CD4-positive, alpha-beta T cell treated with Interleukin-6 at 100 ng/mL for 8 hours (primary cell): ENCODE data around the gene ADGRG4.
"Not testable (repeated sequence)": the region's sequence is repeated elsewhere in the genome, so short reads cannot be mapped to it uniquely, and the experiment has no call there.

ENCODE experiments used
- DNase-seq: peaks from one replicate; pipeline ENCODE4 v3.0.0-alpha.2; 2020; ENCODE audit warnings: mixed read lengths, low spot score

Gene ADGRG4, protein sequence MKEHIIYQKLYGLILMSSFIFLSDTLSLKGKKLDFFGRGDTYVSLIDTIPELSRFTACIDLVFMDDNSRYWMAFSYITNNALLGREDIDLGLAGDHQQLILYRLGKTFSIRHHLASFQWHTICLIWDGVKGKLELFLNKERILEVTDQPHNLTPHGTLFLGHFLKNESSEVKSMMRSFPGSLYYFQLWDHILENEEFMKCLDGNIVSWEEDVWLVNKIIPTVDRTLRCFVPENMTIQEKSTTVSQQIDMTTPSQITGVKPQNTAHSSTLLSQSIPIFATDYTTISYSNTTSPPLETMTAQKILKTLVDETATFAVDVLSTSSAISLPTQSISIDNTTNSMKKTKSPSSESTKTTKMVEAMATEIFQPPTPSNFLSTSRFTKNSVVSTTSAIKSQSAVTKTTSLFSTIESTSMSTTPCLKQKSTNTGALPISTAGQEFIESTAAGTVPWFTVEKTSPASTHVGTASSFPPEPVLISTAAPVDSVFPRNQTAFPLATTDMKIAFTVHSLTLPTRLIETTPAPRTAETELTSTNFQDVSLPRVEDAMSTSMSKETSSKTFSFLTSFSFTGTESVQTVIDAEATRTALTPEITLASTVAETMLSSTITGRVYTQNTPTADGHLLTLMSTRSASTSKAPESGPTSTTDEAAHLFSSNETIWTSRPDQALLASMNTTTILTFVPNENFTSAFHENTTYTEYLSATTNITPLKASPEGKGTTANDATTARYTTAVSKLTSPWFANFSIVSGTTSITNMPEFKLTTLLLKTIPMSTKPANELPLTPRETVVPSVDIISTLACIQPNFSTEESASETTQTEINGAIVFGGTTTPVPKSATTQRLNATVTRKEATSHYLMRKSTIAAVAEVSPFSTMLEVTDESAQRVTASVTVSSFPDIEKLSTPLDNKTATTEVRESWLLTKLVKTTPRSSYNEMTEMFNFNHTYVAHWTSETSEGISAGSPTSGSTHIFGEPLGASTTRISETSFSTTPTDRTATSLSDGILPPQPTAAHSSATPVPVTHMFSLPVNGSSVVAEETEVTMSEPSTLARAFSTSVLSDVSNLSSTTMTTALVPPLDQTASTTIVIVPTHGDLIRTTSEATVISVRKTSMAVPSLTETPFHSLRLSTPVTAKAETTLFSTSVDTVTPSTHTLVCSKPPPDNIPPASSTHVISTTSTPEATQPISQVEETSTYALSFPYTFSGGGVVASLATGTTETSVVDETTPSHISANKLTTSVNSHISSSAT (N-terminal part only)

DNA sequence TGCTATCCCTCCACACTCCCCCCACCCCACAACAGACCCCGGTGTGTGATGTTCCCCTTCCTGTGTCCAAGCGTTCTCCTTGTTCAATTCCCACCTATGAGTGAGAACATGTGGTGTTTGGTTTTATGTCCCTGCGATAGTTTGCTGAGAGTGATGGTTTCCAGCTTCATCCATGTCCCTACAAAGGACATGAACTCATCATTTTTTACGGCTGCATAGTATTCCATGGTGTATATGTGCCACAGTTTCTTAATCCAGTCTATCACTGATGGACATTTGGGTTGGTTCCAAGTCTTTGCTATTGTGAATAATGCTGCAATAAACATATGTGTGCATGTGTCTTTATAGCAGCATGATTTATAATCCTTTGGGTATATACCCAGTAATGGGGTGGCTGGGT, at the start of gene ADGRG4:
Gene ADGRG4 (plus strand): TSS at position 243 of the 400 bp plus-strand sequence. CDS start 7,815 bp downstream, outside the sequence.
- DNase-seq = not testable (repeated sequence)

DNA sequence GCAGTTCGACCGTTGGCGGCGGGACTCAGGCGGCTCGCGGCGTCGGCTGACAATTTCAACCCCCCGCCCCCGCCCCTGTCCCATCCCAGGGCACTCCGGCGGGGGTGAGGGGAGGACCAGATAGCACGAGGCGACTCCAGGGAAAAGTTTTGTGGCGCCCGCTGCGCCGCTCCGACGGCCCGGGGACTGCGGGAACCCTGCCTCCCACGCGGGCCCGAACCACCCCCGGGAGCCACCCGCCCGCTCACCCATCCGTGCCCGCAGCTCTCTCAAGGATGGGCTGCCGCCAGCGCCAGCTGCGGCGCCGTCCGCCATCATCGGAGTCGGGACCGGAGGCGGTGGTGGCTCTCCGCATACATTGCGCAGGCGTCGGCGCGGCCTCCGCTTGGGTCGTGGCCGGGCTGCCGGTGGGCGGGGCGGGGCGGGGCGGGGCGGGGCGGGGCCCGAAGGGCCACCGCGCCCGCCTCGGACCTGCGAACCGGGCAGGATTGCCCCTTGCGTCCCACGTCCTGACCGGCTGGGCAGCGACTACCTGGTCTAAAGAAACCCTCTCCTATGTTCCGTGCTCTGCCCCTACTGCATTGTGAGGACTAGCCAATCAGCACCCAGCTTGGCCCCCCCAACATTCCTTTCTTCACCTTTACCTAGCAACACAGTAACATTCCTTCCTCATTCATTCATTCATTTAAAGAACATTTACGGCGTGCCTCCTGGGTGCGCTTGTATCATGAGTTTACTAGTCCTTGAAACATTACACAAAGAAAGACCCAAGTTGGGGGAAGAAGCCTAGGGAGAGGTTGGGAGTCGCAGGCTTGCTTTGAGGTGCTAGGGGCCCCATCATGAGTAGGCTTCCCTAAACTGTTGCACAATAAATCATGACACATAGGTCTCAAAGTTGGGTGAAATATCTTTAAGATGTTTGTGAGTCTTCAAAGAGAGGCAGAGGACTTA, 49.4 kb upstream of the ADGRG4 start, which contains the start of gene MAP7D3:
Gene MAP7D3 (minus strand): TSS at position 360 of the 951 bp plus-strand sequence. CDS start 42 bp downstream, at position 318.
- peak; percentile 62 for DNase-seq

DNA sequence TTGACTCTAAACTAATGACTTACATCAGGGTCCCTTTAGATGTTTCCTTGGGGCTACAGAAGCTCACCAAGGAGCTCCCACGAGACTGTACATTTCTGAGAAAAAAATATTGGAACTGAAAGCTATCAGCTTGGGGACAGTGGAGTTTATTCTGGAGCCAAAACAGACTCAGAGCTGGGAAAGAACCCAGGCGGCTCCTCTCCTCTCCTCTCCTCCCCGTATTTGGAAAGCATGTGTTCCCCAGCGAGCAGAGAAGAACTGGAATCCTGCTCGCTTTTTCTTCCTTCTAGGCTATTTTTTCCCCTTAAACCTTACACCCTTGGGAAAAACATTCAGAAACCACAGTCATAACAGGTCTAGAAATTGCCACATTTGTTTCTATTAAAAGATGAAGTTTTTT, 45.2 kb upstream of the ADGRG4 start:
- no peak for DNase-seq

DNA sequence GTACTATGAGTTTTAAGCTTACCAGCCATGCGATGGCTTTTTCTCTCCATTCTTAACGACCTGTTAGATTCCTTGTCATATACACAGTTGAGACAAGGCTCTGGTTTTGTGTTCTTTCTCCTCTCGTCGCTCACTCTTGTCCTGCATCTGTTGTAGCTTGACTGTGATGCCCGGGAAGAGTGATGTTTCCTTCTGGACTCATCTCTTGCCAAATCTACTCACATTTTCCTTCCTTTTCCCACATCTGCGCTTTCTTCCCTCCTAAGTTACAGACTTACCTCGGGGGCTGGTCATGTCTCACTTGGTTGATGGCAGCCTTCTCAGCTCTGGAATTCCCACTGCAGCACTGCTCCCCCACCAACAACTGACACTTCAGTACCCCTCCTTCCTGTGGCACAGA, 44.7 kb upstream of the ADGRG4 start:
- DNase-seq = no peak

DNA sequence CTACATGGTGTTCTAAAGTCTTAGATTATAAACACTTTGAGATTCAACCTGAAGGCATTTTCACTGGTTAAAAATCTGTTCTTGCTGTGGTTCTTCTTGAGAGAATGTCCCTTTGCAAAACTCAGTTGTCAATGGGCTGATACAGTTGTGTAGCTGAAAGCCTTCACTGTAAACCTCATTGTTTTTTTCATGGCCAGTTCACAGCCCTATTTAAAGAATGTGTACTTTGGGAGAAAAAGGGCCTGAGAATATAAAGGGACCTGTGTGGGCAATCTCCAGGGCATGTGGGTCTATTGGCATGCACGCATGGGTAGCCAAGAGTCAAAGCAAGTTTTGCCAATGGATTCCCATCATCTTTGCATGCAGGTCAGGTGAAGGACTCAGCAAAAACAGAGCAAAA, 41.8 kb upstream of the ADGRG4 start:
- no peak for DNase-seq

DNA sequence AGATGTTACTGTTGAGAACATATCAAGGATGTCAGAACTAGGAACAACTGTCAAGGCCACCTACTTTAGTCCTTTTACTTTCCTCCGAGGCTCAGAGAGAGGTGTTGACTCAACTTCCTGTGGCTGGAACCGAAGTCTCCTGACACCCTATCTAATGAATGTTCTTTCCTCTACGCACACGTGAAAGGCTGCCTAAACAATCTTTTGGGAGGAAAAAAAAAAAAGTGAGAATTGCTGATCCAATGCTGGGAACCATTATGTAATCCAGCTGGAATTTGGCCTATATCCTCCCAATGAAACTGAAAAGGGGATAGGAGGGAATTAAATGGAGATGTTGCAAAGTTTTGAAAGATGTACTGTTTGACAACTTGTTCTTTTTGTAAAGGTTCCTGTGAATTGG, 41.2 kb upstream of the ADGRG4 start:
- peak; percentile 10 for DNase-seq

DNA sequence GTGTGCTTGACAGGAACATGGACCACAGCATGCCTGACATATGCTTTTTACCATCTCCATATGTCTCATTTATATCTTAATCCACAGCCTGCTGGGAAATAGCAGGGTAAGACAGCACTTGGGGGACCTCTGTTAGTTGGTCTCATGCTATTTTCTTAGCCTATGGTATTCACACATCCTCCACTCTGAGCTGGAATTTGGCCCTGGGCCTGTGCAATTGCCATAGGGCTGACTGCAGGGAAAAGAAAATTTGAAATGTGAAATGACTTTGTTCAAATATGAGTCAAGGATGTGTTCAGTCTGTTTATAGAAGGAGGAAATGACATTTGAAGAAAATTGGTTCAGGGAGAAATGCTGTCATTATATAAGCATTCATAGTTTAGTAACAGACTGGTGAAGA, 40.0 kb upstream of the ADGRG4 start:
- no peak for DNase-seq

DNA sequence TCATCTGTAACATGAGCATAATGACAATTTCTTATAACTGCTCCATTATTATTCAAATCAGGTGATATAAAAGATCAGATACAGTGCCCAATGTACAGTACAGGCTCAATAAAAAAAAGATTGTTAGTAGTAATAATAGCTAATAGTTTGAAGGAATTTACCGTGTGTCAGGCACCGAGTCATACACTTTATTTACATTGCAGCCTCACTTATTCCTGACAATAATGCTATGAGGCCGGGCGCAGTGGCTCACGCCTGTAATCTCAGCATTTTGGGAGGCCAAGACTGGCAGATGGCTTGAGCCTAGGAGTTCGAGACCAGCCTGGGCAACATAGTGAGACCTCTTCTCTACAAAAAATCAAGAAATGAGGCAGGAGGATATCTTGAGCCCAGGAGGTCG, 39.4 kb upstream of the ADGRG4 start:
- DNase-seq = no peak

DNA sequence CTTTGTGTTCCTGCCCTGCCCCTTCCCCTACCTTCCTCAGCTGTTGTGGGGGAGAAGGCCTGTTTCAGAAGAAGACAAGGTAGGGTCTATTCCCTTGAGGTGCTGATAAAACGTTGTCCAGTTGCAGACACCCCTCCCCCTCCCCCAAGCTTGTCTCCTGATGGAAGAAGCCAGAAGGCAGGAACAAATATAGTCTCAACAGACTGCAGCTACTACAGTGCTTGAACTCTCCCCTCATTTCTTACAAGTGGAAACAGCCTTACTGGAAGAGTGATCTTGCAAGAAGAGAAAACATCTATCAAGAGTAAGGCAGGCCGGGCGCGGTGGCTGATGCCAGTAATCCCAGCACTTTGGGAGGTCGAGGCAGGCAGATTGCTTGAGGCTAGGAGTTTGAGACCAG, 38.5 kb upstream of the ADGRG4 start:
- no peak for DNase-seq

DNA sequence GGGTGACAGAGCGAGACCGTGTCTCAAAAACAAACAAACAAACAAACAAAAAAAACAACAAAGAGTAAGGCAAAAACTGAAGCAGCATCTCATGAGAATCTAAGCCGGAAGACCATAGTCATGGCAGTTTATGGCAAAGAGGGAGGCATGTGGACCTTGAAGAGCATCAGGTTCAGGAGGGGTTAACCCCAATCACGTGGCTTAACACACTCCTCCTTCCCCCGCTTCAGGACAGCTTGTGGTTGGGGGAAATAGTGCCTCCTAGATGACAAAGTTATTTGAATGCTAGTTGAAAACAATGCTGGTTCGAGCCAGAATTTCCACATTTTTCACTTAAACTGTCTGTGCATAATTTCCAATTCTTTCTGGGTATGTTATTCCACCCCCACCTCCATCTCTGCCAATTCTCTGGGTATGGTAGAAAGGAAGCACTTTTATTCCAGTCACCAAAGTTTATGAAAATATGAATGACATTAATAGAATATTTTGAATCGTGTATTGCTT, 37.9 kb upstream of the ADGRG4 start:
- no peak for DNase-seq

DNA sequence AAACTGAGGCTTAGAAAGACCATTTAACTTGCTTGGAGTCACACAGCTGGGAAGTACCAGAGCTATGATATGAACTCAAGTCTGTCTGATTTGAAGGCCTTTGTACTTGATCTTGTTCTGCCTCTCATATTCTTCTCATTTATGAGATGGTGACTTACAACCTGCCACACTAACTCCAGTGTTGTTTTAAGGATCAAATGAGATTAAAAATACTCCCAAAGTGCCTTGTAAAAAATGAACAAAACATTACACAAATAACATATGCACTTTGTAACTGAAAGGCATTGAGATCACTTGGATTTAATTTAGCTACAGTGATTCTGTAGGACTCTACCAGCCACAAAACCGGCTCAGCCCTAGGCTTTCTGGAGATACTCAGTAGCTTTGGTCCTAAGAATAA, 33.9 kb upstream of the ADGRG4 start:
- no peak for DNase-seq

DNA sequence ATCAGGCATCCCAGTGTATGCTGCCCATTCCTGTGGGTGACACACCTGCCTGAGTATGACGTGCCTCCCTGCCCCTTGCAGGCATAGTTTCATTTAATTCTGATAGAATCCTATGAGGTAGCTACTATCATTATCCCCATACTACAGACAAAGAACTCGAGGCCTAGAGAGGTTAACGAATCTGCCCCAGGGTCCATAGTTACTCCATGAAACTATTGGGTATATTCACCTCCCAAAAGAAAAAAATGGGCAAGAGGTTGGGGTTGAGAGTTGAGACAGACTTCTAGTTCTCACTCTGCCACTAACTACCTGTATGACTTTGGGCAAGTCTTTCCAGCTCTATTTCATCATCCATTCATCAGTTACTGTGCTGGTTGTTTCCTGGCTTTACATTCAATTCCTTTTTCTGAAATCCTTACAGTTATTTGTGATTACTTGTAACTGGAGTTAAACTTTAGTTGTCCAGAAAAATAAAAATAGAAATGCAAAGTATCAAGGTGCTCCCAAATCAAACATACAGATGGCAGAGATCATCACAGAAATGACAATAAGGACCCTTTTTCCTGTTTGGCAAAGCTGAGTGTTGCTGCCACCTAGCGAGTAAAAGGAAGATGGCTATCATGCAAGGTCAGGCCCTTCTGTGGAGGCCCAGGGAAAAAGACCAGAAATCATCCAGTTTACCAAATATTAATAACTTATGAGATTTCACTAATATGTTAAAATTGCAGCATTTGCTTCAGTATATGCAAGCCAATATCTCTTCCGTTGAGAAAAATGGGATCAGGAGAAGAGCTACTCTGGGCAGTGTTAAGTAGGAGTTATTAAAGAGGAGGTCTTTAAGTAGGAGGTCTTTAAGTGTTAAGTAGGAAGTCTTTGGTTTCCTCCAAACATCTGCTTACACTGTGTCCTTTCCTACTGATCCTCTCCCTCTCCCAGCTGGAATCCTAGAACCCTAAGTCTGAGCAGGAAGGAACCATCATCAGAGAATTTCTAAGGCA, 32.4 kb upstream of the ADGRG4 start:
- peak; percentile 54 for DNase-seq

DNA sequence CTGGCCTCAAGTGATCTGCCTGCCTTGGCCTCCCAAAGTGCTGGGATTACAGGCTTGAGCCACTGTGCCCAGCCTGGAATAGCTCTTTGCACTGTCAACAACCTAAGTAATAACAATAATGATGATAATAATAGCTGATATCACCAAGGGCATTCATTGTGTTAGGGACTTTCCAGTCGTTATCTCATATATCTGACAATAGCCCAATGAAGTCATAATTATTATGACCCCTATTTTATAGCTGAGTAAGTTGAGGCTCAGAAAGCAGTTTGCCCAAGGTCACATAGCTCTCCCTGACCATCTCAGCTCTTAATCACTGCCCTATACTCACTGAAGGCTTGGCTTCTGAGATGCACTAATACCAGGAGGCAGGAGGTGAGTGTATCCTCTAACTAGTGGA, 30.8 kb upstream of the ADGRG4 start:
- DNase-seq = no peak

DNA sequence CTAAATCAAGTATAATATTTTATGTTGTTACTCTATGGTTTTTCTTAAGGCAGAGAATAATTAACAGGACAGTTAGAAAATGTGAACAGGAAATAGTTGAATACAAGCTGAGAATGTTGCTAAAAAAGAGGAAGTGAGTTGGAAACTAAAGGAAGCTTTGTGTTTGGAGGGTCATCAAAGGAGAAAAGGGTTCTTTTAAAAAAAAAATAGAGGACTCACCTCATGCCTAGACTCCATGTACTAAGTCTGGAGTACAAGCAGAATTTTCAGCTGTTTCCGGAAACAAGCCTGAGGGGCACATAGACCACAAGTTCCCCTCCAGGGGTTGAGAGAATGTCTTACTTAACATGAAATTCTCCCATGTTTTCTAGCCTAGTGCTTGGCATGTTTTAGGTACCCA, 29.5 kb upstream of the ADGRG4 start:
- DNase-seq = no peak

DNA sequence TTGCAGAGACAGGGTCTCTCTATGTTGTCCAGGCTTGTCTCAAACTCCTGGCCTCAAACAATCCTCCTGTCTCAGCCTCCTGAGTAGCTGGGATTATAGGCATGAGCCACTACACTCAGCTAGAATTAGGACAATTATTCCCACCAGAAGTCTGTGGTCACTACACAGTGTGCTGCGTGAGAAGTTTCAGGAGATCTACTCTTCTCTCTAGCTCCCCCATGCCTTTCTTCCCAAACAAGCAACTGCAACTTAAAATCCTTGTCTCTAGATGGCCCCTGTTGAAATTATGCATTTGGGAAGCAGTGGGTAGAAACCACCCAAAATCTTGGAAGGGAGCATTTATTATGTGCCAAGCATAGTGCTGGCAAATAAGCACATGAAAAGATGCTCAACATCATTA, 28.4 kb upstream of the ADGRG4 start:
- DNase-seq = no peak

DNA sequence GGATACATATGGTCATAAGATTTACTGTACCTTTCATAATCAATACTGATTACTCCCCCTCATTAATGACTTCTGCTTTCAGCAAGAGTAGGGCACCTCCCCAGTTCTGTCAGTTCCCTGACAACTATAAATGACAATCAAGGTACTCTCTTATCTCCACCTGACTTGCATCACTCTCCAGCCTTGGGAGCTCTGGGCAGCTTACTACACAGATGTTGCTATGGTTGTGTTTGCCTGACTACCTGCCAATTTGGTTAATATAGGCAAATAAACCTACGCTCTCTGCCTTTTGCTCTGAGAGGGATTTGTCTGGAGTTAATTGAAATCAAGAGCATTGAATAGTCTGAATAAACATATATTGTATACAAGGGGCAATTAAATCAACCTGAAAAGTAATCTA, 26.8 kb upstream of the ADGRG4 start:
- no peak for DNase-seq

DNA sequence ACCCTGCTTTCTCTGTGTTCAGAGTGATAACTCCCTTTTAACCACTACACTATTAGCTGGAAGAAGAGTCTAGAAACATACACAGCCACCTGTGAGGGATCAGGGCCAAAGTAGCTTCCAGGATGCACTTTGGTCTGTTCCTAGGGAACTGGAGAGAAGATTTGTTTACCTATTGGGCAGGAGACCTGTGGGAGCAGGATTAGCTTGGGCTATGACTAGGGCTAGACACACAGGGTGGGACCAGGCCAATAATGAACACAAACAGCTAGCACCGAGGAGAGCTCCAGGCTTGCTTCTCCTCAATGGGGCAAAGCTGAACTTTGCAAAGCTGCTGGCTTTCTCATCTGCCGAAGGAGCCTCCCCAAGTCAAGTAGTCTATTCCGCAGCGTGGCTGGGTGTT, 25.2 kb upstream of the ADGRG4 start:
- DNase-seq = no peak

DNA sequence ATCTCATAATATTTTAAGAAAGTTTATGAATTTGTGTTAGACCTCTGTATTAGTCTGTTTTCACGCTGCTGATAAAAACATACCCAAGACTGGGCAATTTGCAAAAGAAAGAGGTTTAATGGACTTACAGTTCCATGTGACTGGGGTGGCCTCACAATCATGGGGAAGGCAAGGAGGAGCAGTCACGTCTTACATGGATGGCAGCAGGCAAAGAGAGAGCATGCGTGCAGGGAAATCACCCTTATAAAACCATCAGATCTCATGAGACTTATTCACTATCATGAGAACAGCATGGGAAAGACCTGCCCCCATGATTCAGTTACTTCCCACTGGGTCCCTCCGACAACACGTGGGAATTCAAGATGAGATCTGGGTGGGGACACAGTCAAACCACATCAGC, 14.4 kb upstream of the ADGRG4 start:
- DNase-seq = not testable (repeated sequence)

DNA sequence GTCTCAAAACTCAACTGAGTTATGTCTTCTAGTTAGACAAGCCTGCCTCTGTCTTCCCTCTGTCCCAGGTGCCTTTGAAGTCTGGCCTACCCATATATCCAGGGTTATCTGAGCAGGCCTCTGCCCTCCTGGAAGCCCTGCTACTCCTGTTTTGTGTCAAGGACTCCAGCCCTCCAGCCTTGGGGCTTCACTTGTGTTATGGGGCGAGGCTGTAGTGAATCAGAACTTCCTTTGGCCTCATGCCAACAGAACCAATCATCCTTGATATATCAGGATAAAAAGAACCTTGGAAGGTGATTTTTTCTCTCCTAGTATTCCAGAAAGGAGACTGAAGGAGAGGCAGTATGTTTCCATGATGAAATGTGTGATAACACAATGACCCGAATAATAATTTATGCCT, 8.9 kb upstream of the ADGRG4 start:
- no peak for DNase-seq

DNA sequence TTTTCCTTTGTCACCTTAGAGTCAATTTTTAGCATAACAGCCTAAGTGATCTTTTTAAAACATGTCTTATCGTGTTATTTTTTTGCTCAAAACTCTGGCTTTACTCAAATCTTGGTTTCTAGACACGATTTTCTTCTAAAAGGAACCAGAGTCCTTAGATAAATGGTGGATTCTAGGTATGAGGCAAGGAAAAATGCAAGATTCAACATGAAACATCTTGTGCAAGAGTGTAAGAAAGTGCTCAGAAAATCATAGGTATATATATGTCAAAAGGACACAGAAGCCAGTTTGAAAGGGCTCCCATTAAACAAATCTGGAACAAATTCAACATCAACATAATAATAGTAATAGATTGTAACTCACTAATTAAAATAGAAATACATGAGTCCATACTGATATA, 8.1 kb upstream of the ADGRG4 start:
- DNase-seq = no peak
